Kasumi-1 (cell line): ENCODE results near the gene ZNF469.

ENCODE experiments used
- DNase-seq, 2 experiments: peaks; one replicate each; lab custom pipeline; 2025; lab: John Stamatoyannopoulos, UW

The ZNF469 gene

DNA sequence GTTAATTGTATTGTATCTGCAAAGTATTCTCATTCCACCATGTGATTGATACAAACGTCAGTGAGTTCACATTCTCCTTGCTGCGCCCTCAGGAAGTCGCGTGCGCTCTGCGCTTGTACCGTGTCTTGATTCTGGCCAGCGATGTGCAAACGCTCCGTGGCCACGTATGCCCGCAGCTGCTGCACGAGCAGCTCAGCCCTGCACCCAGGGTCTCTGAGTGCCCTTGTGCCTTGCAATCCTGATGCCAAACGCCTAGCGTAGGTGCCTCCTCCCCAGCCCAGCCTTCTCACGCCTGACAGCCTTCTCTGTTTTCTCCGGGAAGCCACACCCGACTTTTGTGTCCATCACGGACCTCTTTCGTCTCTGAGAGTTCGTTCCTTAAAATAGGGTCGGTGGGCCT is 9.4 kb downstream of the ZNF469 start:
- DNase-seq = no peak

DNA sequence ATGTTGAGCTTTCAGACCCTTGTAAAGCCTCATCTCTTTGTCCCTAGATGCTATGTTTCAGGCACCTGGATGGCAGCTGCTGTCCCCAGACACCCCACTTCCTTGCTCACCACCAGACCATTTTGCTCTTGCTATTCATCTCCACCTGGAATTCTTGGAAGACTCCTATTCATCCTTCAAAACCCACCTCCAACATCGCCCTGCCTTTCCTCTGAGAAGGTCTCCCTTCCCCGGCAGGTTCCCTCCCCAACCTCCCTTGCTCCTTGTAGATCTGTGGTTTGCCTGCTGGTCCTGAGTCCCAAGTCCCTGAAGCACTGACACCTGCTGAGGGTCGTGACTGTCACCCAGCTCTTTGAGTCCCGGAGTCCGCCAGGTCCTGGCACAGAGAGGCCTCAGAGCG is 9.9 kb downstream of the ZNF469 start:
- no peak for DNase-seq

DNA sequence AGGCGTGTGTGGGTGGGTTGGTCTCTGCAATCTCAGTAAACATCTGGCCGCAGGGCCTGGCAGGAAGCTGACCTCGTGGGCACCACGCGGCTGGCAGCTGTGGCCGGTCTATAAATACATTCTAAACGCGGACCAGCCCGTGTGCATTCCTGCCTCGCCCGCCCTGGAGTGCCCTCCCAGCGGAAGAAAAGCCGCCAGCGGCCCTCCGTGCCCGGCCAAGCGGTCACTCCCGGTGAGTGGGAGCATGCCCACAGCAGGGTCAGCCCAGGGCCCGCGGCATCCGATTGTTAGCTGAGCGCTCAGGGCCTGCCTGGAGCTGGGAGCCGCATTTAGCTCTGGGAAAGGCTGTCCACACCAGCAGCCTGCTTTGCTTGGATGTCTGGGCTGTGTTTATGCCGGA is 10.3 kb downstream of the ZNF469 start:
- no peak for DNase-seq

DNA sequence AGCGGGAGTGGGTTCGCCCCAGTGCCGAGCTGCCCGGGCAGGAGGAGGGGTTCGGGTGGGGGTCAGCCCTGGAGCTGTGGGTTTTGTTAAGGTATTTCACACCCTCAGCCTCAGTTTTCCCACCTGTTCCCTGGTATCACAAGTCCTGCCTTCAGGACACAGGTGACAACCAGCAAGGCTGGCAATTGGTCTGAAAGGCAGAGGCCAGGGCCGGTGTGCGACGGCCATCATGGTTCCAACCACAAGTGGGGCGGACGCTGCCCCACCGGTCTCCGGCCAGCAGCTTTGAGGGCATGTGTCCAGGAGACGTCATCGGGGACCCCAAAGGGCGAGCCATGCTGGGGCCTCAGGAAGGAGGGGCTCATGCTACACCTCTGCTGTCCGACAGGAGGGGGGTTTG is 10.8 kb downstream of the ZNF469 start:
- no peak for DNase-seq

DNA sequence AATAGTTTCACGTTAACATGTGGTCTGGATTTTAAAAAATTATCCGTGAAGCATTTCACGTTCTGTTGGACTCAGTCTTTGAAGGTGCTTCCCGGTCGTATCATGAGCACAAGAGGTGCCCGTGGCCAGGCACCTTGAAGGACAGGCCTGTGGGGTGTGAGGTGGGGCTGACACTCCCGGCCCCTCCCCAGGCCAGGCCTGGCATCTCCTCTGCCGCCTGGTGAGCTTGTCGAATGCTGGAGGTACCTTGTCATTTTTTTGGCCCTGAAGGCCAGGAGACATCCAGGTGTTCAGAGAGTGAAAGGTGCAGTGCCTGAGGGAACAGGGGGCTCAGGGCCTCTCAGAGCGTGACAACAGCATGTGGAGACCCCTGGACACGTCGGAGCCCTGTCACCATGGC is 11.7 kb downstream of the ZNF469 start:
- no peak for DNase-seq

DNA sequence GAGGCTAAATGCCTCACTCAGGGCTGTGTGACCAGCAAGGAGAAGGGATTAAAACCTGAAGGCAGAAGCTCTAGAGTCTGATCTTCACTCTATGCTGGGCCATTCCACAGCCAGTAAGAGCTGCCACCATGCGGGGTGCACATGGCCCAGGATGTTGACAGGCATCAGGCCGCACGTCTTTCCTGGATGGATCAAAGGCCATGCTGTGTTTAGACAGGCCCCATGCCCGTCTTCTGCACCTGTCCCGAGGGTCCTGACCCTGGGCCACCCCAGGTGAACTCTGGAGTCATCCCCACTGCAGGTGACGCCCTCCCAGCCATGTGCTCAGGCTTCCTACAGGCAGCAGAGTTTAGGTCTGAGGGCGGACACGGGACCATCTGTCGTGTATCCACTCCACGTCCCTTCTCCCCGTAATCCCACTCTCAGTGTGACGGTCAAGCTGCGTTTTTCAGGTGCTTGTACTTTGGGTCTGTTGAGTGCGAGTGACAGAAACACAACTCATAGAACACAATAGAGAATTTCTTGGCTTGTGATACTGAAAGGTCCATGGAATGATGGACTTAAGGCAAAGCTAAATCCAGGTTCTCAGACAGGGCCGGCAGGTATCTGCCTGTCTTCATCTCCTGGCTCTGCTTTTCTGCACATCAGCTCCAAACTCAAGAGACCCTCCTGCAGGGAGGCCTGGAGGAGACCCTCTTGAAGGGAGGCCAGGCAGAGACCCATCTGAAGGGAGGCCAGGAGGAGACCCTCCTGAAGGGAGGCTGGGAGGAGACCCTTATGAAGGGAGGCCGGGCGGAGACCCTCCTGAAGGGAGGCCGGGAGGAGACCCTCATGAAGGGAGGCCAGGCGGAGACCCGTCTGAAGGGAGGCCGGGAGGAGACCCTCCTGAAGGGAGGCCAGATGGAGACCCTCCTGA is 13.2 kb downstream of the ZNF469 start:
- DNase-seq = no peak

DNA sequence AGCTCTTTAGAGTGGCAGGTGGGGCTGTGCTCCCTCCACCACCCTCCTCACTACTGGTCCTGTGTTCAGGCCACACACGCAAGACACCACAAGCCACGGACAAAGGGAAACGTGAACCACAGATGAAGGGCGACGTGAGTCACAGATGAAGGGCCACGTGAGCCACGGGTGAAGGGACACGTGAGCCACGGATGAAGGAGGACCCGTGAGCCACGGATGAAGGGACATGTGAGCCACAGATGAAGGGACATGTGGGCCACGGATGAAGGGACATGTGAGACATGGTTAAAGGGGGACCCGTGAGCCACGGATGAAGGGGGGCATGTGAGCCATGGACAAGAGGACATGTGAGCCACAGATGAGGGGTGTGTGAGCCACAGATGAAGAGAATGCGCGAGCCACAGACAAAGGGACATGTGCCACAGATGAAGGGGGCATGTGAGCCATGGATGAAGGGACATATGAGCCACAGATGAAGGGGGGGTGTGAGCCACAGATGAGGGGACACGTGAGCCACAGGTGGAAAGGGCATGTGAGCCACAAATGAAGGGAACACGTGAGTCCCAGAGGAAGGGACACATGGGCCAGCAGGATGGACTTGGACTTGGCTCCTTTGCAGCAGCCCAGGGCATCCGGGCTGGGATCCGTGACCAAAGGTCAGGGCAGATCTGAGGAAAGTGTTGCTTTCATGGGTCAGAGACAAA is 15.6 kb downstream of the ZNF469 start:
- DNase-seq = no peak

DNA sequence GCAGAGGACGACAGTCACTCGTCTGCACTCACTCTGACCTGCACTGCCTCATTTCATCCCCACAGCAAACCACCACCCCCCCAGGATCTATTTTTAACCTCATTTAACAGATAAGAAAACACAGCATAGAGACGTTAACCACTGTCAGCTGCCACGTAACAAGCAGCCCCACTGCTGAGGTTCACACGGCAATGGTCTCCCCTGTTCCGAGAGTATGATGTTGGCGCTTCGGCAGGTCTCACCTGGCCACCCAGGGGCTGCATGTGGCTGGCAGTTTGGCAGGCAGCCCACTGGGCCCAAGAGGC is 16.1 kb downstream of the ZNF469 start:
- DNase-seq = no peak

DNA sequence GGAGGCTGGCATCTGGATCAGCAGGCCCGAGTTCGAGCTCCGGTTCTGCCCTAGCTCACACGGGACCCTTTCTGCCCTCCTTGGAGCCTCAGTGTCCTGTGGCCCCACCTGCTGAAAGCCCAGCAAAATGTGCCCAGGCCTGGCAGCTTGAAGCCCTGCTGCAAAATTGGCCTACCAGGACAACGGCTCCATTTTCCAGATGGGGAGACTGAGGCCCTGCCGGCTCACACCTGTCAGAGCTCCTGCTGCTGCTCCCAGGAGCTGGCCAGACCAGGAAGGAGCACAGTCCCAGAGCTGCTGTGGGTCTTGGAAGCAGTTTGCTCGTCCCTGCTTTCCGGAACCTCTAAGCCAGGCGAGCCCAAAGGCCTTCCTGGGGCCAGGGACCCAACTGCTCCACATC is 17.4 kb downstream of the ZNF469 start:
- no peak for DNase-seq

DNA sequence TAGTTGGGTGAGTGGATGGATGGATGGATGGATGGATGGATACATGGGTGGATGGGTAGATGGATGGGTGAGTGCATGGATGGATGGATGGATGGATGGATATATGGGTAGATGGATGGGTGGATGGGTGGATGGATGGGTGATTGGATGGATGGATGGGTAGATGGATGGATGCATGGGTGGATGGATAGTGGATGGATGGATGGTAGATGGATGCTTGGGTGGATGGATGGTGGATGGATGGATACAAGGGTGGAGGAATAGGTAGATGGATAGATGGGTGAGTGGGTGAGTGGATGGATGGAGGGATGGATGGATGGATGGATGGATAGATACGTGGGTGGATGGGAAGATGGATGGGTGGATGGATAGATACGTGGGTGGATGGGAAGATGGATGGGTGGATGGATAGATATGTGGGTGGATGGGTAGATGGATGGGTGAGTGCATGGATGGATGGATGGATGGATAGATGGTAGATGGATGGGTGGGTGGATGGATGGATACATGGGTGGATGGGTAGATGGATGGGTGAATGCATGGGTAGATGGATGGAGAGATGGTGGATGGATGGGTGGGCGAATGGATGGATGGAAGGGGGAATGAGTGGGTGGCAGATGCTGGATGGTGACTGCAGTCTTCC is 19.0 kb downstream of the ZNF469 start:
- no peak for DNase-seq

DNA sequence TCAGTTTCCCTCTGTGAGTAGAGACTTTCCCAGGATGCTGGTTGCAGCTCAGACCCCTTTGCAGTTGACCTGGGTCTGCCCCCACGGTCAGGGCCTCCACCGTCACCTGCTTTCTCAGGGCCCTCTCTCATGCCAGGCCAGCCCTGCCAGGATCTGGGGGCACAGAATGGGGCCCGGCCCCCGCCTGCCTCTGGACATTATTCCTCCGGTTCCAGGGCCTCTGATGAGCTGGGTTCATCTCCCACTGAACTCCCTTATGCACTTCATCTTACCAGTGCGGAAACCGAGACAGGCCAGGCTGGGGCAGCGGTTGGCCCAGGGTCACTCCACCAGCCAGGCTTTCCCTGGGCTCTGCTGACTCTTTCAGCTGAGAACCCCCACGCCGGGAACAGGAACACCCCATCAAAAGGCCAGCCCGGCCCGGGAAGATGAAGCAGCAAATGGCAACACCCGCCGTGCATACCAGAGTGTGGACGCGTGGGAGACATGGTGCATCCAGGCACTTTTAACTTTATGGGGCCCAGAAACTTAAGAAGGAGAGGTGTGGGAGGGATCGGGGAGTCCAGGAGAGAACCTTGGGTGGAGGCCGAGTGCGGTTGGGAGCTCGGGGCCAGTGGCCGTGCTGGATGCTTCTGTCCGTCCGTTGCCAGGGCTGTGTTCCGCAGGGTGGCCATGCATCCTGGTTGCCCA is 19.9 kb downstream of the ZNF469 start:
- DNase-seq = no peak

DNA sequence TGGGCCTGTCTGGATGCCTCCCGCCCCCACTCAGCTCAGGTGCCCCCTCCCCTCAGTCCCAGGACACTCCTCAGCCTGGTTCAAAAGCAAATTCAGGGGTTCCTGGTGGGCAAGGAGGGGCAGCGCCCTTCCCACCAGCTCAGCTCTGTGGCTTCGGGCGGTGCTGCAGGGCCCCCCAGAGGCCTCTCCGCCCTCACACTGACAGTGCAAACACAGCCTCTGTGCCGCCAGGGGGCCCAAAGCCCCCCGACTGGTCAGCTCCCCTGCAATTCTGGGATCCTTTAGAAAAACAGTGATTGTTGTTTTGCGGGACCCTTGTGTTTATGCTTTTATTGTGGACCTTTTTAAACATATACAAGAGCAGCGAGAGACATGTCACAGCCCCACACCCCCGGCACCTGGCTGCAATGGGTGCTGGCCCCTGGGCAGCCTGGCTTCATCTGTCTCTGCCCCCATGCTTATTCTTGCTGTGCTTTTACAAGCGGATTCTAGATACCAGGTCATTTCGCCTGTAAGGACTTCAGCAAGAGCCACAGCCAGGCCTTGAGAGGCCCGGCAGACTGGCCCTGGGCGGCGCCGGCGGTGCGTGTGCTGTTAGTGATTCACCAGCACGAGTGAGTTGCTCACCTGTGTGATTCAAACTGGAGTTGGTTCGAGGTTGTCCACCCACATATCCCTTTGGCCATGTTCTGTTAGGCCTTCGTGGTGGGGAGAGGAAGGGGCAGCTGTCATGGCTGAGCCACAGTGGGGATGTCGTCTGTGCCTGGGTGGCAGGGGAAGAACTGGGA is 21.2 kb downstream of the ZNF469 start:
- DNase-seq = no peak

DNA sequence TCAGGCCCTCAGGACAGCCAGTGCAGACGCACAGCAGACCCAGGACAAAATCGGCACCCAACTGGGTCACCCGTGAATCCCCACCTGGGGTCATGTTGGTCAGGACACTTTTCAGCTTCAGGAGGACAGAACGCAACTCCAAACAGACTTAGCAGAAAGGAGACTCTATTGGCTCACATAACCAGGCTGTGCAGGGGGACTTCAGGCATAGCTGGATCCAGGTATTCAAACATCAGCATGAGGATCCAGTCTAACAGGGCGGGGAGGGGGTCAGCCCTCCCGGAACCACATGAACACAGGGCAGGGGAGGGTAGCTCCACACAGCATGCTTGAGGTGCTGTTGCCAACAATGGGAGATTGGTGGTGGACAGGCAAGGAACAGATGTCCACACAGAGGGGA is 22.0 kb downstream of the ZNF469 start:
- no peak for DNase-seq

DNA sequence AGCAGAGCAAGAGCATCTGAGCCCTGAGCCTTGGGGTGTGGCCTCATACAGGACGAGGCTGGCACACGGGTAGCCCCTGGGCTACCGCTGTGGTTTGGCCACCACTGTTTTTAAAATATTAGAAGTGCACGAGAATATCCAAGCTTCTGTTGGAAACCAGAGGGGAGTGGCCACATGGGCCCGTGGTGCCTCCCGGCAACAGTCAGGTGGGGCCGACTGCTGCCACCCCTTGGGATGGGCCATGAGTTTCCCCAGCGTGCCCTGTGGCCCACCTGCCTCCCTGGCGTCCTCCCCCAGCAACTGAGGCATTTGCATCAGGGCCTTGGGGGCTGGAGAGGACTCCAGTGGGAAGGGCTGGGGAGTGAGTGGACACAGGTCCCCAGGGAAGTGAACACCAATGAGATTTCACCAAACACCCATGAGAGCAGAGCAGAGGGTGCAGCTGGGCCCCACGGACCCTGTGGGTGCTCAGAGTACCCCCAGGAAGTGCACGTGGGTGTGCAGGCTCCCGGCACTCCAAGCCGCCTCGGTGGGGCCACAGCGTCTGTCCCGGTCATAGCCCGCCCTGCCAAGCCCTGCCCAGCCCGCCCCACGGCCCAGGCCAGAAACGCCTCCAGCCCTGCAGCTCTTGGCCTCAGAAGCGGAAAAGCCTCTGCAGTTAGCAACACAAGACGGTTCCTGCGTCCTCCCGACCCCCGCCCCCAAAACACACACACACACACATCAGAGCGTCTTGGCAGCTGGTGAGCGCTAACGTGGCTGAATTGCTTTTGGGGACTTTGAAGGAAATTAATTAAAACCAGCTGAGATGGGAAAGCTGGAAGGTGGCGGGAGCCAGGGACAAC is 22.7 kb downstream of the ZNF469 start:
- DNase-seq = no peak

DNA sequence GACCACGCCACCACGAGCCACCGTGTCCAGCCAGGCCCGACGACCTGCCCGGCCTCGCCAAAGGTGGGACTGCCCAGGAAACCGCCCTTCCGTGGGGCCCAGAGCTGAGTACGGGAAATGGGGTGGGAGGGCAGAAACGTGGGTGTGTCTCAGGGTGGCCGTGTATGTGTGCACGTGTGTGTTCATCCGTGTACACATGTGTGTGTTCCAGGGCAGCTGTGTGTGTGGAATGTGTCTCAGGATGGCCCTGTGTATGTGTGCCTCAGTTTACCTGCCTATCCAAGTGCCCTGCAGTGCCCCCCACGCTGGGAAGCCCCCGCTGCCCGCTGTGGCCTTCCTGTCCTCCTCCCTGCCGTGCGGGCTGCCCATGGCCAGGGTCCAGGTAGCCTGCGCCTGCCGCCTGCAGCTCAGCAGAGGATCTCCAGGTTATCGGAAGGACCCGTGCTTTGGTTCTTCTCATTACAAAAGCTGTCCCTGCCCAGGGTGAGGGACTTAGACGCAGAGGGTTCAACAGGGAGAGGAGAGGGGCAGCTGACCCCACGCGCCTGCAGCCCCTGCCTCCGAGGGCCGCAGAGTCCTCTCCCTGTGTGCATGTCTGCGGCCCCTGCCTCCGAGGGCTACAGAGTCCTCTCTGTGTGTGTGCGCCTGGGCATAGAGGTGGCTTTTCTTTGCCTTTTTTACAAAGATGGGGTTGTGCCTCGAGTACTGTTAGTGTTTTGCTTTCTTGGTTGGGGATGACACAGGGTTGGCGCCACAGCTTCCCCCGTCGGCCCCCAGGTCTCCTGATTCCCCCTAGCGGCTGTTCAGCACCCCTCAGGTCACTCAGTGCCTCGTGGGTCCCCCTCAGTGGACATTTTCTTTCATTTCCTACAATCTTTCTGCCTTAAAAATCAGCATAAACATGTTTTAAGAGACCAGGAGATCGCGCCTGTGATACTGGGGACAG is 23.6 kb downstream of the ZNF469 start:
- DNase-seq = no peak

DNA sequence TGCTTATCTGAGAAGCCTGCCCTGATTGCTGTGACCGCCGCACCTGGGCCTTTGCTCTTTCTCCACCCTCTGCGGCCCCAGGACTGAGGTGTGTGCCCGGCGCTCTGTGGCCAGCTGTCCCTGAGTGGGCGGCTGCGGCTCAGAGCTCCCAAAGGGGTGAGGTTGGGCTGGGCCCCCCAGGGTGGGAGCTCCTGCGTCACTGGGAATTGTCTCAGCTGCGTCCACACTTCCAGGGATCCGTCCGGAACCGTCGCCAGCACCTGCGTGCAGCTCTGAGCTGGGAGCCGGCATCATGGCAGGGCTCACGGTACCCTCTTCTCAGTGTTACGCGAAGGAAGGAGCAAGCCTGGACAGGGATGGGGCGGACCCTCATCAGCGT is 24.3 kb downstream of the ZNF469 start:
- no peak for DNase-seq

DNA sequence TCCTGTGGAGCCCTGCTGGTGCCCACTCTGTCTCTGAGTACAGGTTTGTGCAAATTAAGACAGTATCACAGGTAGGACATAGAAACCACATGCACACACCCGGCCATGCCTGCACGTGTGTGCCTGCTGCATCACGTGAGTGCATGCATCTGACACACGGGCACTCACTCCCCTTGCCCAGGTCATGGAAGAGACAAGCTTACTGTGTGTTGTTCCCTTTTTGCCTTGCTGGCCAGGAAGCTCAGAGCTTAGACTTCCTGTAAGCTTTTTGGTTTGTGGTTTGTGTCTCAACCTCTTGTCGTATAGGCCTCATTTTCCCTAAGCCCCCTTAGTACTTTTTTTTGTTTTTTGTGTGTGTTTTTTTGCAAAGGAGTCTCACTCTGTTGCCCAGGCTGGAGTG is 25.0 kb downstream of the ZNF469 start:
- DNase-seq = peak; percentile 81 to 83

DNA sequence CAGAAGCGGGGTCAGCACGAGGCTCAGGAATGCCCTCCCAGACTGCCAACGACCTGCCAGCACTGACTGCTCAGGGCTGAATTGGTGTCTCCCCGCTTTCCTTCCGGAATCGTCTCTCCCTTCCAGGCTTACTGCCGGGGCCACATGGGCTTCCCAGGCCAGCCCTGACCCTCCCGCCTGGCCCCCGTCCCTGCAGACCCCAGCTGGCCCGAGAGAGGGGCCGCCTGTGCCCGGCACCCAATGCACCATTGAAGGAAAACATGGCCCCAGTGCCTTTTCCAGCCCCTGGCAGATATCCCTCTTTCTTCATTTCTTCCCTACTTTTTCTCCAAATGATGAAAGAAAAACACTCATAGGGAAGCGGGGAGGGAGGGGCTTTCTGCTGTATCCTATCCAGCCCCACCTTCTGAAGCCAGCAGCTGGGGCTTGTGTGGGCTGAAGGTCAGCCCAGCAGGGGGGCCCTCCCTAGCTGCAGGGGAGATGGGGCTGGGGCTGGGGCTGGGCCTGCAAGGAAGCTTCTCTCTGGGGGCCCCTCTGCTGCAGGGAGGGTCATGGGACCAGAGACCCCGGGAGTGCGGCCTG is 25.9 kb downstream of the ZNF469 start:
- no peak for DNase-seq

DNA sequence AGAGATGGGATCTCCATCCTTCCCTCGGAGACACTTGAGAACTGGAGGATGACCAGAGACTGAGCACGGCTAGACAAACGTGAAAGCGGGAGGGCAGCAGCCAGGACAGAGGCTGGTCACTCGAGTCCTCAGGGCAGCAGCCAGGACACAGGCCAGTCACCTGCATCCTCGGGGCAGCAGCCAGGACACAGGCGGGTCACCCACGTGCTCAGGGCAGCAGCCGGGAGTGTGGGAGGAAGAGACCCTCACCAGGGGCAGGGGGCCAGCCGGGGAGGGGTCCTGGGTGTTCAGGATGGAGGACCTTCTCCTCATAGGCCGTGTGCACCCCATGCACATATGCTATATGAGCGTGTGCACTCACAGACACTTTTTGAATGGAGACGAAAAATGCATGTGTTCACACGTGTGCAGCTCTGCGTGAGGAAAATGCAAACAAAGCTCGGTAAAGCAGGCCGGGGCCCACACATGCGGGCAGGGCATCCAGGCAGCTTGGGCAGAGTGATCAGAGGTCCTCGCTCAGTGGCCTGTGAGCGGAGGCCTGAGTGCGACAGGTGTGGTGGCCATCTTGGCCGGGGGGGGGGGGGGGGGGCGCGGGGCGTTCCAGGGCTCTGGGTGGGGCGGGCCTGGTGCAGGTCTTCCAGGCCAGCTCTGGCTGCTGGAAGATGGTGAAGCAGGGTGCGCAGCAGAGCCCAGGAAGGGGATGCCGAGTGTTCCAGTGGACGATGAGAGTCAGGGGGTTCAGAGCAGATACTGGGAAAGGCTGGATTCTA is 26.7 kb downstream of the ZNF469 start:
- DNase-seq = no peak
